ENCODE results near the gene LACRT. TPM values are rescaled to one million over a fixed set of nuclear protein-coding genes. Genes with fewer than 3 reads are reported as not detected.

LACRT gene
- total and polyA plus RNA-seq, 12 donors = not detected

DNA sequence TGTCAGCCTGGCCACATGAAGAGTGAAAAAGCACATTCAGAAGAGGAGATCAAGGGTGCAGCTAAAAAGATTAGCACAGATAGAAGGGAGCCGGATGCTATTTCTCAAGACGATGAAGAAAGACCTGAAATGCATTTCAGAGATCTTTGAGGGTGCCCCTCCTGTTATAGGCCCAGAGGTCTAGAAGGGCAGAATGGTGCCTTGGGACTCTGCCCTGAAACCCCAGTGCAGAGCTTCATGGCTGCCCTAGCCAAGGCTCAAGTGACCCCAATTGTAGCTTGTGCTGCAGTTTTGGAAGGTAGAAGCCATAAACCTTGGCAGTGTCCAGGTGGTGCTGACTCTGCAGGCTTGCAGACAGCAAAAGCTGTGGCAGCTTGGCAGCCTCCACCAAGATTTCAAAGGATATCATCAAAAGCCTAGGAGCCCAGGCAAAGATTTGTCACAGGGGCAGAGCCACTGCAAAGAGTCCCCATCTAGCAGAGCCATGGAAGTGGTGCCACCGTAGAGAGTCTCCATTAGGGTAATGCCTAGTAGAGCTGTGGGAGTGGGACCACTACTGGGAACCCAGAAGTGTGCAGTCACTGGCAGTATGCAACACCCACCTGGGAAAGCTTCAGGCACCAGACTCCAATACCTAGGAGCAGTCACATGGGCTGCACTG, 6.4 kb downstream of the LACRT start:
- peaks cover 0 to 57% (median 26%) of the 10 kb centered on the region in 7 donors for H3K27me3 ChIP-seq

GRCh38 chr12:54627304-54627703, 7.4 kb downstream of the LACRT start:
- Histone ChIP-seq H3K27ac (no peak overlapping the region), H3K27me3 (peaks cover 0 to 56% (median 34%) of the 10 kb centered on the region in 7 donors), H3K4me1 (no peaks in the 10 kb centered on the region), H3K36me3 (no peaks in the 10 kb centered on the region), H3K9me3 (peaks cover 0 to 9% (median 0%) of the 10 kb centered on the region in 11 donors), H3K4me3 (no peak overlapping the region)
- 91 to 92% methylated on average over 3 of the region's 3 CpGs for WGBS, 2 donors
- ATAC-seq (no peak), DNase-seq (no peak)
- intact Hi-C loops (cut with DNase I) = no loop called here
- TF ChIP-seq, protein P1, sequence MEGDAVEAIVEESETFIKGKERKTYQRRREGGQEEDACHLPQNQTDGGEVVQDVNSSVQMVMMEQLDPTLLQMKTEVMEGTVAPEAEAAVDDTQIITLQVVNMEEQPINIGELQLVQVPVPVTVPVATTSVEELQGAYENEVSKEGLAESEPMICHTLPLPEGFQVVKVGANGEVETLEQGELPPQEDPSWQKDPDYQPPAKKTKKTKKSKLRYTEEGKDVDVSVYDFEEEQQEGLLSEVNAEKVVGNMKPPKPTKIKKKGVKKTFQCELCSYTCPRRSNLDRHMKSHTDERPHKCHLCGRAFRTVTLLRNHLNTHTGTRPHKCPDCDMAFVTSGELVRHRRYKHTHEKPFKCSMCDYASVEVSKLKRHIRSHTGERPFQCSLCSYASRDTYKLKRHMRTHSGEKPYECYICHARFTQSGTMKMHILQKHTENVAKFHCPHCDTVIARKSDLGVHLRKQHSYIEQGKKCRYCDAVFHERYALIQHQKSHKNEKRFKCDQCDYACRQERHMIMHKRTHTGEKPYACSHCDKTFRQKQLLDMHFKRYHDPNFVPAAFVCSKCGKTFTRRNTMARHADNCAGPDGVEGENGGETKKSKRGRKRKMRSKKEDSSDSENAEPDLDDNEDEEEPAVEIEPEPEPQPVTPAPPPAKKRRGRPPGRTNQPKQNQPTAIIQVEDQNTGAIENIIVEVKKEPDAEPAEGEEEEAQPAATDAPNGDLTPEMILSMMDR (IDR thresholded peaks at IDR 0.05) = no peak

More for the DNA sequence above, 6.4 kb downstream of the LACRT start:
- 92 to 95% methylated on average over 3 of the region's 3 CpGs for WGBS, 2 donors
- DNase-seq (no peak), ATAC-seq (no peak)
- Histone ChIP-seq H3K36me3 (no peaks in the 10 kb centered on the region), H3K4me3 (no peak overlapping the region), H3K4me1 (no peaks in the 10 kb centered on the region), H3K9me3 (peaks cover 0 to 9% (median 0%) of the 10 kb centered on the region in 11 donors), H3K27ac (no peak overlapping the region)
- TF ChIP-seq, protein P1 (IDR thresholded peaks at IDR 0.05) = no peak
- intact Hi-C loops (cut with DNase I) = no loop called here

- Histone ChIP-seq H3K27me3 (peaks cover 0 to 72% (median 51%) of the 10 kb centered on the region in 7 donors), H3K36me3 (no peaks in the 10 kb centered on the region), H3K9me3 (peaks cover 0 to 9% (median 0%) of the 10 kb centered on the region in 11 donors), H3K4me1 (no peaks in the 10 kb centered on the region), H3K27ac (no peak overlapping the region), H3K4me3 (no peak overlapping the region)
- TF ChIP-seq, protein P1 (IDR thresholded peaks at IDR 0.05) = no peak
- intact Hi-C loops (cut with DNase I) = no loop called here
- DNase-seq (no peak), ATAC-seq (no peak)
Measured at GRCh38 chr12:54625598-54625997, 9.1 kb downstream of the LACRT start.

- no peak overlapping the region for H3K27ac ChIP-seq
- TF ChIP-seq, protein P1 (IDR thresholded peaks at IDR 0.05) = no peak
- peaks cover 0 to 80% (median 53%) of the 10 kb centered on the region in 7 donors for H3K27me3 ChIP-seq
- H3K4me3 ChIP-seq = no peak overlapping the region
- no peaks in the 10 kb centered on the region for H3K4me1 ChIP-seq
- whole genome bisulfite sequencing, 2 donors = 41 to 42% methylated on average over 5 of the region's 5 CpGs
- ATAC-seq = no peak
- intact Hi-C loops (cut with DNase I) = no loop called here
- H3K36me3 ChIP-seq = no peaks in the 10 kb centered on the region
- peaks cover 0 to 9% (median 0%) of the 10 kb centered on the region in 11 donors for H3K9me3 ChIP-seq
- DNase-seq = no peak
Measured at GRCh38 chr12:54624315-54625279, 10.1 kb downstream of the LACRT start.

Data from heart right ventricle (tissue), 16 donors.